ENCODE measurements around the gene SIDT2. TPM values are rescaled to one million over a fixed set of nuclear protein-coding genes. Genes with fewer than 3 reads are reported as not detected.

The SIDT2 gene
- total and polyA plus RNA-seq, 2 of the 13 experiments (the other 11 are each of a cell fraction or from before 2014, with no cell fraction given): 11.5 to 28.0 TPM

- TF ChIP-seq ZNF253 (CRISPR knock-in tag; IDR thresholded peaks at IDR 0.05; ENCODE audit: borderline replicate concordance) (no peak), BHLHE40 (IDR thresholded peaks at IDR 0.05; ENCODE audit: low read length) (no peak), SAP130 (CRISPR knock-in tag; IDR thresholded peaks at IDR 0.05; ENCODE audit: low read depth) (peak; percentile 88), HMGA1 (CRISPR knock-in tag; conservative IDR thresholded peaks at IDR 0.05) (no peak), GABPA (IDR thresholded peaks at IDR 0.05; ENCODE audit: low read depth, low read length) (peak; percentile 76; the same call in 1 of the 2 replicates), GABPA (CRISPR knock-in tag; IDR thresholded peaks at IDR 0.05; ENCODE audit: low read depth) (peak; percentile 85), ARID2 (CRISPR knock-in tag; IDR thresholded peaks at IDR 0.05; ENCODE audit: borderline replicate concordance) (no peak), ZNF276 (CRISPR knock-in tag; IDR thresholded peaks at IDR 0.05; ENCODE audit: low read depth) (no peak), RFX3 (CRISPR knock-in tag; IDR thresholded peaks at IDR 0.05) (no peak), ZNF12 (CRISPR knock-in tag; IDR thresholded peaks at IDR 0.05) (no peak), POLR2A (IDR thresholded peaks at IDR 0.05; ENCODE audit: insufficient read depth in 1 of 2, low read depth in 2 of 2, low read length in 2 of 2) (peak in 1 of 2 experiments; percentile 46; a peak in 1 of 4 replicates), HDAC1 (CRISPR knock-in tag; IDR thresholded peaks at IDR 0.05) (peak; percentile 76), ZNF598 (CRISPR knock-in tag; IDR thresholded peaks at IDR 0.05; ENCODE audit: borderline replicate concordance) (no peak), PHF20 (CRISPR knock-in tag; IDR thresholded peaks at IDR 0.05) (peak; percentile 64), PRPF4 (IDR thresholded peaks at IDR 0.05; ENCODE audit: low read depth, low read length, poor library complexity, severe bottlenecking) (no peak), SMAD3 (CRISPR knock-in tag; IDR thresholded peaks at IDR 0.05) (no peak), AGO1 (IDR thresholded peaks at IDR 0.05; ENCODE audit: low read depth, low read length, poor library complexity, severe bottlenecking) (peak; percentile 13)
- TF ChIP-seq, protein P1, sequence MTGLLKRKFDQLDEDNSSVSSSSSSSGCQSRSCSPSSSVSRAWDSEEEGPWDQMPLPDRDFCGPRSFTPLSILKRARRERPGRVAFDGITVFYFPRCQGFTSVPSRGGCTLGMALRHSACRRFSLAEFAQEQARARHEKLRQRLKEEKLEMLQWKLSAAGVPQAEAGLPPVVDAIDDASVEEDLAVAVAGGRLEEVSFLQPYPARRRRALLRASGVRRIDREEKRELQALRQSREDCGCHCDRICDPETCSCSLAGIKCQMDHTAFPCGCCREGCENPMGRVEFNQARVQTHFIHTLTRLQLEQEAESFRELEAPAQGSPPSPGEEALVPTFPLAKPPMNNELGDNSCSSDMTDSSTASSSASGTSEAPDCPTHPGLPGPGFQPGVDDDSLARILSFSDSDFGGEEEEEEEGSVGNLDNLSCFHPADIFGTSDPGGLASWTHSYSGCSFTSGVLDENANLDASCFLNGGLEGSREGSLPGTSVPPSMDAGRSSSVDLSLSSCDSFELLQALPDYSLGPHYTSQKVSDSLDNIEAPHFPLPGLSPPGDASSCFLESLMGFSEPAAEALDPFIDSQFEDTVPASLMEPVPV (CRISPR knock-in tag; IDR thresholded peaks at IDR 0.05): 0 out of 2 replicates have a peak, but pooled peaks have one; percentile 22
- TF ChIP-seq, protein P2, sequence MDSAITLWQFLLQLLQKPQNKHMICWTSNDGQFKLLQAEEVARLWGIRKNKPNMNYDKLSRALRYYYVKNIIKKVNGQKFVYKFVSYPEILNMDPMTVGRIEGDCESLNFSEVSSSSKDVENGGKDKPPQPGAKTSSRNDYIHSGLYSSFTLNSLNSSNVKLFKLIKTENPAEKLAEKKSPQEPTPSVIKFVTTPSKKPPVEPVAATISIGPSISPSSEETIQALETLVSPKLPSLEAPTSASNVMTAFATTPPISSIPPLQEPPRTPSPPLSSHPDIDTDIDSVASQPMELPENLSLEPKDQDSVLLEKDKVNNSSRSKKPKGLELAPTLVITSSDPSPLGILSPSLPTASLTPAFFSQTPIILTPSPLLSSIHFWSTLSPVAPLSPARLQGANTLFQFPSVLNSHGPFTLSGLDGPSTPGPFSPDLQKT (CRISPR knock-in tag; IDR thresholded peaks at IDR 0.05; ENCODE audit: borderline replicate concordance): 0 out of 2 replicates have a peak, but pooled peaks have one; percentile 3
- TF ChIP-seq, protein P3, sequence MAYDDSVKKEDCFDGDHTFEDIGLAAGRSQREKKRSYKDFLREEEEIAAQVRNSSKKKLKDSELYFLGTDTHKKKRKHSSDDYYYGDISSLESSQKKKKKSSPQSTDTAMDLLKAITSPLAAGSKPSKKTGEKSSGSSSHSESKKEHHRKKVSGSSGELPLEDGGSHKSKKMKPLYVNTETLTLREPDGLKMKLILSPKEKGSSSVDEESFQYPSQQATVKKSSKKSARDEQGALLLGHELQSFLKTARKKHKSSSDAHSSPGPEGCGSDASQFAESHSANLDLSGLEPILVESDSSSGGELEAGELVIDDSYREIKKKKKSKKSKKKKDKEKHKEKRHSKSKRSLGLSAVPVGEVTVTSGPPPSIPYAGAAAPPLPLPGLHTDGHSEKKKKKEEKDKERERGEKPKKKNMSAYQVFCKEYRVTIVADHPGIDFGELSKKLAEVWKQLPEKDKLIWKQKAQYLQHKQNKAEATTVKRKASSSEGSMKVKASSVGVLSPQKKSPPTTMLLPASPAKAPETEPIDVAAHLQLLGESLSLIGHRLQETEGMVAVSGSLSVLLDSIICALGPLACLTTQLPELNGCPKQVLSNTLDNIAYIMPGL (CRISPR knock-in tag; IDR thresholded peaks at IDR 0.05; ENCODE audit: borderline replicate concordance in 1 of 2, low read depth in 1 of 2): peak in 1 of 2 experiments; percentile 47; a peak in 1 of 4 replicates
Measured at GRCh38 chr11:117231842-117232091, 53.2 kb downstream of the SIDT2 start, which contains the start of gene PCSK7 (continued).

Measured in HepG2 (cell line).